ENCODE data around the gene CD93. TPM values are rescaled to one million over a fixed set of nuclear protein-coding genes. Genes with fewer than 3 reads are reported as not detected.

The CD93 gene, protein sequence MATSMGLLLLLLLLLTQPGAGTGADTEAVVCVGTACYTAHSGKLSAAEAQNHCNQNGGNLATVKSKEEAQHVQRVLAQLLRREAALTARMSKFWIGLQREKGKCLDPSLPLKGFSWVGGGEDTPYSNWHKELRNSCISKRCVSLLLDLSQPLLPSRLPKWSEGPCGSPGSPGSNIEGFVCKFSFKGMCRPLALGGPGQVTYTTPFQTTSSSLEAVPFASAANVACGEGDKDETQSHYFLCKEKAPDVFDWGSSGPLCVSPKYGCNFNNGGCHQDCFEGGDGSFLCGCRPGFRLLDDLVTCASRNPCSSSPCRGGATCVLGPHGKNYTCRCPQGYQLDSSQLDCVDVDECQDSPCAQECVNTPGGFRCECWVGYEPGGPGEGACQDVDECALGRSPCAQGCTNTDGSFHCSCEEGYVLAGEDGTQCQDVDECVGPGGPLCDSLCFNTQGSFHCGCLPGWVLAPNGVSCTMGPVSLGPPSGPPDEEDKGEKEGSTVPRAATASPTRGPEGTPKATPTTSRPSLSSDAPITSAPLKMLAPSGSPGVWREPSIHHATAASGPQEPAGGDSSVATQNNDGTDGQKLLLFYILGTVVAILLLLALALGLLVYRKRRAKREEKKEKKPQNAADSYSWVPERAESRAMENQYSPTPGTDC
- total RNA-seq (2014; rRNA removed; shearing (Covaris generic); ENCODE audit: low replicate concordance), result not detected in 2 replicates

DNA sequence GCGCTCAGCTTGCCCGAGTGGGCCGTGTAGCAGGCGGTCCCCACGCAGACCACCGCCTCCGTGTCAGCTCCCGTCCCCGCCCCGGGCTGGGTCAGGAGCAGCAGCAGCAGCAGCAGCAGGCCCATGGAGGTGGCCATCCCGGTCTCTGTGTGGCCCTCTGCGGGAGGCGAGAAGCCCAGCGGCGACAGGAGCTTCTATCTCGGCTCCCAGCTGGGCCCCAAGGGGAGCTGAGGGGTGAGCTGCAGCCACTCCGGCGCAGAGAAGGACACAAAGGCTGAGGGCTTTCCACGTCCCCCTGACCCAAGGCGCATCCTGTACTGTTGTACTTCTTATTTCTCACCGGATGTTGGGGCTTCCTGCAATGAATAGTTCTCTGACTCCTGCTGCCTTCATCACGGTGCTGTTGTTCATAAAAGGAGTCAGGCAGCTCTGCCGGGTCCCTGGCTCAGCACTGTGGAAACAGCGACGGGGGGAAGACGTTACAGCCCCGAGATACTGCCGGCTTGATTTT, at the start of gene CD93:
TSS of gene CD93 (minus strand) at position 269 of the 511 bp plus-strand sequence. CDS start at position 137, 132 bp downstream.
- Histone ChIP-seq H3K9me3 (ENCODE audit: low read length) (no peaks in the 10 kb centered on the region), H3K27ac (ENCODE audit: low read length) (no peak within 1 kb of the TSS), H3K4me2 (ENCODE audit: low read depth, low read length, poor library complexity, severe bottlenecking) (no peak within 1 kb of the TSS), H3K27me3 (ENCODE audit: low read length) (no peaks in the 10 kb centered on the region), H2AFZ (ENCODE audit: low read length) (no peak within 1 kb of the TSS), H4K20me1 (ENCODE audit: insufficient read depth, low read depth, low read length) (no peaks in the 10 kb centered on the region), H3K36me3 (ENCODE audit: insufficient read depth, low read length) (no peaks in the 10 kb centered on the region), H3K9ac (ENCODE audit: low read length) (no peak within 1 kb of the TSS), H3K9me2 (replicated peaks; ENCODE audit: insufficient read depth, low read length) (no peaks in the 10 kb centered on the region), H3K4me3 (ENCODE audit: low read length) (no peak within 1 kb of the TSS), H3K79me2 (ENCODE audit: low read length) (no peaks in the 10 kb centered on the region), H3K4me1 (ENCODE audit: low read length) (peaks cover 35% of the 10 kb centered on the region)
- no peak for DNase-seq

DNA sequence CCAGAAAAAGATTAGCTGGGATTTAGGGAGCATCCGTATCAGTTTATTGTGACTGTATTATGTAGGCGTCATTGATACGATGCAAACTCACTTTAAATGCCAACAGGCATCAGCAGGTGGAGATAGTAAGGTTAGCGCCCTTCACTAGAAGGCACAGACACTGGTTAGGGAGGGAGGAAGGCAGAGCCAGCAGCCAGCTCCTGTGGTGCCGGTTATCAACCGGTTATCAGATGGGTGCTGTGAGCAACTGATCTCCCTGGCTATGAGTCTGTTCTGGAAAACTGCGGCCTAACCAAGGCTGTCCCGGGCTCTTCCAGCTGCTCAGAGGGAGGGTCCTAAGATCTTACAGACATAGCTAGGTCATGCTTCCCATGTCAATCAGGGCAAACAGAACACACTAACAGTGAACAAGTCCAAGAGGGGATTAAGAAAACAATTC, 47.5 kb upstream of the CD93 start:
- no peak overlapping the region for H3K4me2 ChIP-seq (ENCODE audit: low read depth, low read length, poor library complexity, severe bottlenecking)
- H2AFZ ChIP-seq (ENCODE audit: low read length), result no peak overlapping the region
- H3K4me1 ChIP-seq (ENCODE audit: low read length), result peaks cover 9% of the 10 kb centered on the region
- DNase-seq, result no peak
- no peaks in the 10 kb centered on the region for H3K9me3 ChIP-seq (ENCODE audit: low read length)
- H3K27ac ChIP-seq (ENCODE audit: low read length), result no peak overlapping the region
- H3K36me3 ChIP-seq (ENCODE audit: insufficient read depth, low read length), result no peaks in the 10 kb centered on the region
- no peak overlapping the region for H3K9ac ChIP-seq (ENCODE audit: low read length)
- H3K27me3 ChIP-seq (ENCODE audit: low read length), result no peaks in the 10 kb centered on the region
- no peak overlapping the region for H3K4me3 ChIP-seq (ENCODE audit: low read length)
- no peaks in the 10 kb centered on the region for H4K20me1 ChIP-seq (ENCODE audit: insufficient read depth, low read depth, low read length)
- no peaks in the 10 kb centered on the region for H3K9me2 ChIP-seq (replicated peaks; ENCODE audit: insufficient read depth, low read length)
- no peaks in the 10 kb centered on the region for H3K79me2 ChIP-seq (ENCODE audit: low read length)

DNA sequence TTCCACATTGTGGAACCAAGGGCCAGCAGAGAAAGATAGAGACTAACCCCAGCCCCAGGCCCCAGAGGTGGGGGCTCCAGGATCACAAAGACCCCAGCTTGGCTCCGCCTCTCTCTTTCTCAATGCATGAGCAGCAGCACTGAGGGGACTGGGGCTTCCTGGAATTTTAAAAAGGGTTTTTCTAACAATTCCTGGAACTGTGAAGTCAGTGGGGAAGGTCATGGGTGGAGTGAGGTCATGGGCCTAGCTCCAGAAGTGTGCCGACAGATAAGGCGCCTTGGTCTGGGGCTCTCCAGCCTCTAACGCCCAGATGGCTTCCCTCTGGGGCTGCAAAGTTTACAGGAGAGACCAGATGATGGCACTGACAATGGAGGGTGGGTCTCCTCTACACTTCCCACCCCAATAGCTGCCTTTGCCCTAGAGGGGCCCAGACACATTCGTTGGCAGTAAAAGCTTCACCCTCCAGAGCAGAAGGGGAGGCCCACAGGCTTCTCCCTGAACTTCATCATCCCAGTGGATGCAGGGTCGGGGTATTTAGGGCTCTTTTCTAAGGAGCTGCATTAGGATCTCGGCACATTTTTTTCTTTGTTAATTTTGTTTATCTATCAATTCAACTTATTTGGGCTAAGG, 46.9 kb upstream of the CD93 start:
- Histone ChIP-seq H2AFZ (ENCODE audit: low read length) (no peak overlapping the region), H3K27me3 (ENCODE audit: low read length) (no peaks in the 10 kb centered on the region), H3K79me2 (ENCODE audit: low read length) (no peaks in the 10 kb centered on the region), H3K9me2 (replicated peaks; ENCODE audit: insufficient read depth, low read length) (no peaks in the 10 kb centered on the region), H3K27ac (ENCODE audit: low read length) (no peak overlapping the region), H3K4me1 (ENCODE audit: low read length) (peaks cover 4% of the 10 kb centered on the region), H4K20me1 (ENCODE audit: insufficient read depth, low read depth, low read length) (no peaks in the 10 kb centered on the region), H3K4me3 (ENCODE audit: low read length) (no peak overlapping the region), H3K9me3 (ENCODE audit: low read length) (no peaks in the 10 kb centered on the region), H3K9ac (ENCODE audit: low read length) (no peak overlapping the region), H3K4me2 (ENCODE audit: low read depth, low read length, poor library complexity, severe bottlenecking) (no peak overlapping the region), H3K36me3 (ENCODE audit: insufficient read depth, low read length) (no peaks in the 10 kb centered on the region)
- DNase-seq, result no peak

DNA sequence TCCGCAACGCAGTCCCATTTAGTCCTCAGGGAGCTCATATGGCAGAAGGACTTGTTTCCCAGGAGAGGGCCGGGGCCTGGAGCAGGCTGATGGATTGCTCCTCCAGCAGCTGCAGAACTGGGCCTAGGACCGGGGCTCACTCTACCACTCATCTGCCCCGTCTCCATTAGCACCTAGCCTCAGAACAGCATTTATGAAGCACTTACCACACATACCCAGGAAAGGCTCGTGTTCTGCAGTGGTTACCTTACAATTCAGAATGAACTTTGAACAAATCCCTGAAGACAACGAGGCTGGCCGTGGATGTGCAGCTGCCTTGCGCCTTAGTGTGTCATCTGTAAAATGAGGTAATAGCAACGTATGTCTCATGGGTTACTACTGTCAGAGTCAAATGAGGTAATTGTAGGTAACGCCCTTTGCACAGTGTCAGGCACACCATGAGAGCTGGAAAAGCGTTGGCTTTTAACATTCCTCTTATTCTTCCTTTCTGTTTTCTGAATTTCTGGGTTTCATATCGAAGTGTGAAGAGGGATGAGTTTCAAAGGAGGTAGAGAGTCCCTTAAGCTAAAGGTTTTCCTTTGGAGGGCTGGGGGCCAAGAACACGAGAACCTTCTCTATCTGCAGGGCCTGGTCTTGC, 46.3 kb upstream of the CD93 start:
- no peak overlapping the region for H2AFZ ChIP-seq (ENCODE audit: low read length)
- H3K27ac ChIP-seq (ENCODE audit: low read length), result no peak overlapping the region

DNA sequence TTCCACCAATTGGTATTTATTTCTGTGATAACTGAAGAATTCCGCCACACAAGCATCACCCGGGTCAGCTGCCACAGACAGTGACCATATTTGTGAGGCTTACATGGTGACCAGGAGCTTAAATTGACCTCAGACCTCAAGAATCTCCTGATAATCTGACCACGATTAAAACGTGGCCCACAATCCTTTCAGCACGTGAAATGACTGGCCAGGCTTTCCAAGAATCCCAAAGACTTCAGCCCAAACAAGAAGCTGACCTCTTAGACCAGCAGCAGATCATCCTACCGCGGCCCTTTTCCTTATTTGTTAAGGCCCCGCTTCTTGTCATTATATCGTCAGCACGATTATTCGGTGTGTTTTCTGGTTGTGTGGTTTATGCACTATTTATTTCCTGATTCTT, 45.6 kb upstream of the CD93 start:
- H3K36me3 ChIP-seq (ENCODE audit: insufficient read depth, low read length), result no peaks in the 10 kb centered on the region
- no peaks in the 10 kb centered on the region for H3K9me3 ChIP-seq (ENCODE audit: low read length)
- H3K4me2 ChIP-seq (ENCODE audit: low read depth, low read length, poor library complexity, severe bottlenecking), result no peak overlapping the region
- no peaks in the 10 kb centered on the region for H3K27me3 ChIP-seq (ENCODE audit: low read length)
- H3K79me2 ChIP-seq (ENCODE audit: low read length), result no peaks in the 10 kb centered on the region
- no peak for DNase-seq
- no peak overlapping the region; the same call in 1 of the 2 replicates for H3K9ac ChIP-seq (ENCODE audit: low read length)
- no peak overlapping the region for H3K4me3 ChIP-seq (ENCODE audit: low read length)
- H3K9me2 ChIP-seq (replicated peaks; ENCODE audit: insufficient read depth, low read length), result no peaks in the 10 kb centered on the region
- peaks cover 12% of the 10 kb centered on the region for H3K4me1 ChIP-seq (ENCODE audit: low read length)
- H2AFZ ChIP-seq (ENCODE audit: low read length), result no peak overlapping the region
- H3K27ac ChIP-seq (ENCODE audit: low read length), result no peak overlapping the region
- H4K20me1 ChIP-seq (ENCODE audit: insufficient read depth, low read depth, low read length), result no peaks in the 10 kb centered on the region

More for the DNA sequence above, 46.3 kb upstream of the CD93 start:
- no peaks in the 10 kb centered on the region for H3K79me2 ChIP-seq (ENCODE audit: low read length)
- H3K9ac ChIP-seq (ENCODE audit: low read length), result no peak overlapping the region
- H3K4me2 ChIP-seq (ENCODE audit: low read depth, low read length, poor library complexity, severe bottlenecking), result no peak overlapping the region
- H3K4me3 ChIP-seq (ENCODE audit: low read length), result no peak overlapping the region
- H3K9me3 ChIP-seq (ENCODE audit: low read length), result no peaks in the 10 kb centered on the region
- no peaks in the 10 kb centered on the region for H3K9me2 ChIP-seq (replicated peaks; ENCODE audit: insufficient read depth, low read length)
- no peak for DNase-seq
- no peaks in the 10 kb centered on the region for H3K27me3 ChIP-seq (ENCODE audit: low read length)
- H3K36me3 ChIP-seq (ENCODE audit: insufficient read depth, low read length), result no peaks in the 10 kb centered on the region
- H4K20me1 ChIP-seq (ENCODE audit: insufficient read depth, low read depth, low read length), result no peaks in the 10 kb centered on the region
- peaks cover 6% of the 10 kb centered on the region for H3K4me1 ChIP-seq (ENCODE audit: low read length)

DNA sequence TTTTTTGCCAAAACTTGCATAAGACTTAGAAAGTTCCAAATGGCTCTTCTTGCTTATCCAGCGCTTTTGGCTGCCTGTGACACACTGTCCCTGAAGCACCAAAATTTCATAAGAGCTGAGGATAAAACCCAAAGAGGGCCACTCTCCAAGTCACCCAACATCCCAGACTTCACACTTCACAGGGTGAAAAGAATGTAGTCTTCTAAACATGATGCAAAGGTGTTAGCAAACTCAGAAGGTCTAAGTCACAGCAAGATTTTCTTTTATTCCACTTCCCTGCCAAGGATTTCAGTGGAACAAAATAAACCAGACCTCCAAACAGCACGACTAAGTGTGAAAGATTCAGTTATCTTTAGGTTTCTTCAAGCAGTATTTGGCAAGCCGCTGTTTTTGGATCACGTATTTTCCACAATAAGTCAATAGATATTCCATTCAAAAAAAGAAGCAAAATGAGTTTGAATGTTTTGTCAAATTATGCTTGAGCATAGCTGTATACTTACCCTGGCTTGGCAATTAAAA, 44.6 kb upstream of the CD93 start:
- no peaks in the 10 kb centered on the region for H3K27me3 ChIP-seq (ENCODE audit: low read length)
- H2AFZ ChIP-seq (ENCODE audit: low read length), result no peak overlapping the region
- no peaks in the 10 kb centered on the region for H4K20me1 ChIP-seq (ENCODE audit: insufficient read depth, low read depth, low read length)
- H3K4me2 ChIP-seq (ENCODE audit: low read depth, low read length, poor library complexity, severe bottlenecking), result no peak overlapping the region
- no peak overlapping the region for H3K4me3 ChIP-seq (ENCODE audit: low read length)
- no peaks in the 10 kb centered on the region for H3K79me2 ChIP-seq (ENCODE audit: low read length)
- no peaks in the 10 kb centered on the region for H3K9me2 ChIP-seq (replicated peaks; ENCODE audit: insufficient read depth, low read length)
- H3K4me1 ChIP-seq (ENCODE audit: low read length), result peaks cover 23% of the 10 kb centered on the region
- no peak overlapping the region for H3K9ac ChIP-seq (ENCODE audit: low read length)
- H3K36me3 ChIP-seq (ENCODE audit: insufficient read depth, low read length), result no peaks in the 10 kb centered on the region
- H3K9me3 ChIP-seq (ENCODE audit: low read length), result no peaks in the 10 kb centered on the region
- no peak overlapping the region for H3K27ac ChIP-seq (ENCODE audit: low read length)
- no peak for DNase-seq

DNA sequence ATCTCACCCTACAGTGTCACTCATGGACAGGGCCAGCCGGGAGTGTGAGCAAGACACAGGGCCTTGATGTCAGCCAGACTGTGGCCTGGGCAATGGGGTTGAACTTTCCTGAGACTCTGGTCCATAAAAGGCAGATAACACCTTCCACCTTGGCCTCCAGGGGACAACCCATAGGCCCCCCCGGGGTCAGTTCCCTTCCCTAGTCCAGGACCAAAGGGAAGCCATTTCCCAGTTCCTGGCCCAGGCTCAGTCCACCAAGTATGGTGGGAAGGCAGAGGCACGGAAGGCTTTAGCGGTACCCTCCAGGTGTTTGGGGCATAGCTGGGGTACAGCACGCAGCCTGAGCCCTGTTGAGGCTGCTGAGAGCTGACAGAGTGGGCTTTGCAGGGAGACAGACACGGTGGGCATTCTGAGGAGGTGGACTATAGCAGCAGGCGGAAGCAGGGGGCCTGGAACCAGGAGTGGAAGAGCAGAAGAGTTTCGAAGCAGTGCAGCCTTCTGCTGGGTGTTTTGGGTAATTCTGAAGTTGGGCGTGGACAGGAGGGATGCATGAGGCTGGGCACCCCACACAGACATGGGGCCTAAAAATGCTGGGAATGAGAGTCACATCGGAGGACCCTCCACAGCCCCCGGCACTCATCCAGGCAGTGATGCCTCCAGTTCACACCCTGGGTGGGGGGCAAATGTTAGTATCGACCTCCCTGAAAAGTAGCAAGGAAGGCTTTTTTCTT, 43.9 kb upstream of the CD93 start:
- Histone ChIP-seq H3K9ac (ENCODE audit: low read length) (no peak overlapping the region), H3K27me3 (ENCODE audit: low read length) (no peaks in the 10 kb centered on the region), H3K27ac (ENCODE audit: low read length) (no peak overlapping the region), H2AFZ (ENCODE audit: low read length) (0 out of 2 replicates have a peak overlapping the region, but pooled peaks have one; percentile 14), H3K9me2 (replicated peaks; ENCODE audit: insufficient read depth, low read length) (no peaks in the 10 kb centered on the region), H3K36me3 (ENCODE audit: insufficient read depth, low read length) (no peaks in the 10 kb centered on the region), H3K4me2 (ENCODE audit: low read depth, low read length, poor library complexity, severe bottlenecking) (no peak overlapping the region), H3K9me3 (ENCODE audit: low read length) (no peaks in the 10 kb centered on the region), H4K20me1 (ENCODE audit: insufficient read depth, low read depth, low read length) (no peaks in the 10 kb centered on the region), H3K79me2 (ENCODE audit: low read length) (no peaks in the 10 kb centered on the region), H3K4me1 (ENCODE audit: low read length) (peaks cover 29% of the 10 kb centered on the region), H3K4me3 (ENCODE audit: low read length) (no peak overlapping the region)
- DNase-seq, result no peak

Data from Karpas-422 (cell line).